Cardiac septum (tissue), 1 donor: ENCODE data around the gene APOM. TPM values are rescaled to one million over a fixed set of nuclear protein-coding genes. Genes with fewer than 3 reads are reported as not detected.

Source experiments
- DNase-seq: peaks from one replicate; pipeline ENCODE4 v3.0.0-alpha.2; 2020; ENCODE audit warnings: low spot score
- intact Hi-C: fragments of 100-400 bp; cut with DNase I; formaldehyde crosslinking; loops from one replicate; pipeline ENCODE4 v1.14.0; 2022
- microRNA-seq: library from miRNA; unstranded; fragments of <30 nt; microRNA quantifications from one replicate; pipeline ENCODE4 v1.2.0, GENCODE V29; 2020
- total RNA-seq: library from RNA; stranded (reverse); fragmentation: NEBNext Ultra II Directional; extraction: Animal tissue kit (Norgen Biotek cat#: 25700); gene quantifications from one replicate; pipeline ENCODE4 v1.2.1, GENCODE V29; 2021
- donor health status: DM: no; HTN: no; CAD: no.

The APOM gene
- total RNA-seq, 1 donor from 2014 or later: 1.4 TPM

DNA sequence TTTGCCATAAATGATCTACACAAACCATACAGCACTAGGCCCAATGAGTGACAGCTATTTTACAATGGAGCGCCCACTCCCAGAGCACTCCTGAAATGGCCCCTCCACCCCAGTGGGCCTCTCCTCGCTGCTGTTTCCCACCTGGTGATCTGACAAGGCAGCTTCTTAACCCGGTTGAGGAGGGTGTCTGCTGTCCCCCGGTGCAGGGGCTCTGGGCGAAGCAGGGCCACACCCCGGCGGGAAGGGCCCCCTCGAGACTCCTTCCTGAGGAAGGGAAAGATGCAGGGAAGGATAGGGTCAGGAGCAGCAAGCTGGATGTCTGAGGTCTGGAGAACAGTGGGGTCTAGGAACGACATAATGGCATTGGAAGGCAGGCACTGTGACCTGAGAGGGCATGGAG, 37.2 kb downstream of the APOM start:
- intact Hi-C loops: no loop called here
- no peak for DNase-seq

DNA sequence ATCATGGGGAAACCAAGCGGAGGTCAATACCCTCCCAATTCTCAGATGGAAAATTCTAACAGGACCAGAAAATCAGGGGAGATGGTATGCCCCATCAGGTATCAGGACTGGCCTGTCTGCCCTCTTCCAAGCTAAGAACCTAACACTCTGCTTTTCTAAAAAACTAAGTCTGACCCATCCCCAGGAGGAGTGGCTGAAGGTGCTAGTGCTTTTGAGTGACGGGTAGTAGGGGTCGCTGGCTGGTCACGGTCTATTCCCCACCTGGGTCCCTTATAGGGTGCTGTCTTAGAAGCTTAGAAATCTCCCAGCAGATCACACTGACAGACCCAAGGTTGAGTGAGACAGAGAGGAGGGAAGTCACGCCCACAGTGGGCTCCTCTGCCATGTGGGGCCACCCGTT, 37.8 kb downstream of the APOM start:
- DNase-seq: no peak
- intact Hi-C loops: no loop called here

DNA sequence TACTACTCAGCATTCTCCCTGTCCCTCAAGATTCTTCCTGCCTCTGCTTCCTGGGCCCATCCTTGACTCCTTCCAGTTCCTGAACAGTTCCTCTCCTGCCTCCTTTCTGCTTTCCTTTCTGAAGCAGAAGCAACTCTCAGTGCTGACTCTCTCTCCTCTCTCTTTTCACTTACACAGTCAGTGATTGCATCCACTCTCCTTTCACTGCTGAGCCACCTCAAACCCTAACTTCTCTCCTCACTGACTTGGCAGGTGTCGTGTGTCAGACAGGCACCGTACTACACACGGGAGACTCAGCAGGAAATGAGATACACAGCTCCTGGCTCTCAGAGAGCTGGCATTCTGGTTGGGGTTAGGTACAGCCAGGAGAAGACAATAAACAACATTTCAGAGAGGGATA, 41.9 kb downstream of the APOM start:
- intact Hi-C loops: no loop called here
- no peak for DNase-seq

DNA sequence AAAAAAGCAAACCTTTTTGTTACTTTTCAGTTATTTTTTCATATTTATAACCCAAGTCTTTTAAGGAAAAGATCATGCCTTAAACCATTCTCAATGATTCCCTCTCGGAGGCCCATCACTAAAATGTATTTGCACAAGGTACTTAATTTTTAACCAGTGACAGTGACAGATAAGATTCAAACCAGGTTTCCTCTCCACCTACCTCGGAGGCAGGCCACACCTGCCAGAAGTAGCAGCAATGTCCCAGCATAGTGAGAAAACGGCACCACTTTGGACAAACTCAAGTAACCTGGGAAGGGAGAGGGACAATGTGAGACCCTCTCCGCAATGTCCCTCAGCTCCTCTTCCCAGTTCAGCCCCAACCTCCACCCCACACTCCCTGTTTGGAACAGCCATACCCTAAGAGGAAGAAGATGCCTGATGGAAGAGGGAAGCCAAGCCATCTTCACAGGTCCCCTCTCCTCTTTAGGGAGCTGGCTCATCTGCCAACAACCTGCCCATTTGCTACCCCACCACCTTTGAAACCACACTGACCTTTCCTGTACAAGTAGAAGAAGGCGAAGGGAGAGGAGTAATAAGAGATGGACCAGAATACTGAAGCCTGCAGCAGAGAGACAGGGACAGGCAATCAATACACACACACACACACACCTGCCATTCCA, 45.2 kb downstream of the APOM start:
- intact Hi-C loops: no loop called here
- DNase-seq: no peak

DNA sequence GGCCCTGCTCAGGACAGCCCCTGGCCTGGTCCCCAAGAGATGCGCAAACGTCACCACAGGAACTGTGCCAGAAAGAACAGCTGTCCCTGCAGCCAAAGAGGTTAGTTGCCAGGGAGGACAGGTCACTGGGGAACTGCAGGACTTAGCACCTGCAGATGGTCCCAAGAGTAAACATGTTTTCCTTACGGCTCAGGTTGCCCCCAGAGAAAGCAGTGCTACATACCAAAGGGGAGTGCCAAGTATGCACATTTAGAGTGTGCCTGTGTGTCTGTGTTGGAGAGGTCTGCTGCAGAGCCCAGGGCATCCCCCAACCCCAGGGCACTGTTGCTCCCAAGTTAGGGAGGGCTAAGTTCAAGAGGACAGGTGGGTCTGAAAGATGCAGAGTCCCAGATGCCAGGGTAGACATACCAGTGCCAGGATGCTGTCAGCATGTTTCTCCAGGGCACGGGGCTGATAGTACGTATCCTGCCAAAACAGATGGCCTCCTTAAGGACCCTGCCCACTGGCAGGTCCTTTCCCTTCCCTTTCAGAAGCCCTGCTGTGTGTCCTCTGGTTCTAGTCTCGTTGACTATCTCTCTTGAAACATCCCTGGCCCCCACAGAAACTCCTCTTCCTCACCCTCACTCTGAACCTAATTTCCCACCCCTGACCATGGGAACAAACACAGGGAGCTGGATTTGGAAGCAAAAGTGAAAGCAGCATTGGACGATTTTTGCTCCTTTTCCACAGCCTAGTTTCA, 46.1 kb downstream of the APOM start:
- DNase-seq: no peak

DNA sequence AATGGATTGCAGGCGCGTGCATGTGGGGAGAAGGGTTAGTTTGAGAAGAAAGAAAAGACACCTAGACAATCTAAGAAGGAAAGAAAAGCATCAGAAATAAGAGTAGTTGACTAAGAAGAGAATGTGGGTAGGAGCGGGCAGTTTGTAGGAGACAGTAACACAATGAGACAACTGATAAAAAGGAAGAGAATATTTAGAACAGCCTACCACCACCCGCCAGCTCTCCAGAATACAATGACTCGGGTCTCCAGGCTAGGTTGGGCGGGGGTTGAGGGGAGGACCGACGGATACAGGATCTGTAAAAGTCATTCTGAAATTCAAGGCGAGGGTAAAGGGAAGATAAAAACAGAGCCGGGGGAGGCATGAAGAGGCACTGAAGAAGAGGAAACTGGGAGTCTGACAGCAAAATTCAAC, 46.7 kb downstream of the APOM start:
- DNase-seq: no peak
- intact Hi-C loops: loop anchor here (2.0 kb wide), 1 partner anchor 26 kb away; the partner anchor contains the start of gene DDAH2

More for the DNA sequence above, 46.1 kb downstream of the APOM start:
- intact Hi-C loops: loop anchor here (2.0 kb wide), 1 partner anchor 27 kb away; the partner anchor contains the start of gene DDAH2

DNA sequence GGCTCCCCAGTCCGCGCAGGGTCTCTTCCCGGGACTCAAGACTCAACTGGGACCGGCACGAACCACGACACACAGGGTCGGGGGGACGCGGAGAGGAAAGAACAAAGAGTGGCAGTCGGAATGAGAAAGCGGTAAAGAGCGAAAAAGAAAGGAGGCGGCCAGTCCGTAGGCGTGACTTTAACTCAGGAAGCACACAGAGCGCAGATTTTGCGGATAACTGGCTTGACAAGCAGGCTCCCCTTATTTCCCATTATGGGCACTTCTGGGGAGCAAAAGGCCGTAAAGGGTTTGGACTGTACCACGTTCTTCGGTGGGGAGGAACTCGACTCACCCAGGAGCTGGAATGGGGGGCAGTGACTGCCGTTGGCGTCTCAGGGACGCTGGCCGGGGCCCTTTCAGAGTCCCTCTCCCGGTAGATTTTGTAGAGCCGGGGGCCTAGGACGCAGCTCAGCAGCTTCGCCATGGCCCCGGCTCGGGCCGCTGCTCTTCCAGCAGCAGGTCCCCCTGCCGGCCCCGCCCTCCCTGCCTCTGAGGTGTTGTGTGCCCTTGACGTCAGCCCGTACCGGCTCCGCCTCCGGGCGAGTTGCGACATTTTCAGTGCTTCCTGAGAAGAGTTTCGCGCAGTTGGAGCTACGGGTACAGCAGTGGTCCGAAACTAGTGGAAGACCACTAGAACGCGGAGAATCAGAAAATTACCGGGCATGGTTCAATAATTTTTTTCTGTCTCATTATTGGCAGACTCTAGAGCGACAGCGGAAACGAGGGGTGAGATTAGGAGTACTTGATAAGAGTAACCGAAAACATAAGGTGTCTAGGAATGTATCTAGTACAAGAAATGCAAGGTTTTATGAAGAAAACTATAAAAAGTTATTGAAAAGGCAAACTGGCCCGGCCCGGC, 47.4 kb downstream of the APOM start, which contains the start of gene ABHD16A:
Gene ABHD16A, minus strand, starts transcription at position 506 of the 898 bp plus-strand sequence. Its CDS starts 43 bp downstream, at position 463.
- intact Hi-C loops: loop anchor here (2.0 kb wide), 1 partner anchor 26 kb away; the partner anchor contains the start of gene DDAH2
- peak; percentile 100 for DNase-seq

DNA sequence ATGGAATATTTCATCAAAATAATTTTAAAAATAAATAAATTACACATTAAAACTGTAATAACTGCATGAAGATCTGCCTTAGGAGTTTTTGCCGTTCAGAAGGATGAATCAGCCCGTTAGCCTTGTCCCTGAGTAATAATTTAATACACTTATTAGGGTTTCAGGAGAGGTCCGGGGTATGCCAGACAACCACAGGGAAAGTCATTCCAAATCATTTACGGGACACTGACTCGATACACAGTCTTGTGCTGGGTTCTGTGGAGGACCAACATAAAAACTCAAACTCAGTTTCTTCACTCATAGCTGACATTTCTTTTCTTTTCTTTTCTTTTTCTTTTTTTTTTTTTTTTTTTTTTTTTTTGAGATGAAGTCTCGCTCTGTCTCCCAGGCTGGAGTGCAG, 50.2 kb downstream of the APOM start:
- intact Hi-C loops: no loop called here
- no peak for DNase-seq

DNA sequence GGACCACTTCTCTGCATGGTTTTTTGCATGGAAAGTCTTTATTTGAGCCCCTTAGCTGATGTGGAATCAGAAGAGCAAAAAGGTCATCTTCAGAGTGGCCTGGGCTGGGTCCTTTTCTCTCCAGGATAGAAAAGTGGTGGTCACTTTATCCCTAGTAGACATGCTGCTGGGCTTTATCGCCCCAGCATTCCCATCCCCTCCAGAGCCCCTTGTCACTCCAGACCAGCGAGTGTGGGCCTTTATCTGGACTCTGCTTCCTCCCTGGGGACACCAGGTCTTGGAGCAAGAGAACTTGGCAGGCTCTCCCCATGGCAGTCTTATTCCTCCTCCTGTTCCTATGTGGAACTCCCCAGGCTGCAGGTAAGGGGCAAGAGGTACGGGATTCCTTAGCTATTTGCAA, 50.9 kb downstream of the APOM start, which contains the start of gene LY6G6F:
Gene LY6G6F, plus strand, starts transcription at position 268 of the 400 bp plus-strand sequence. Its CDS starts 41 bp downstream, at position 309.
- intact Hi-C loops: no loop called here
- DNase-seq: no peak

DNA sequence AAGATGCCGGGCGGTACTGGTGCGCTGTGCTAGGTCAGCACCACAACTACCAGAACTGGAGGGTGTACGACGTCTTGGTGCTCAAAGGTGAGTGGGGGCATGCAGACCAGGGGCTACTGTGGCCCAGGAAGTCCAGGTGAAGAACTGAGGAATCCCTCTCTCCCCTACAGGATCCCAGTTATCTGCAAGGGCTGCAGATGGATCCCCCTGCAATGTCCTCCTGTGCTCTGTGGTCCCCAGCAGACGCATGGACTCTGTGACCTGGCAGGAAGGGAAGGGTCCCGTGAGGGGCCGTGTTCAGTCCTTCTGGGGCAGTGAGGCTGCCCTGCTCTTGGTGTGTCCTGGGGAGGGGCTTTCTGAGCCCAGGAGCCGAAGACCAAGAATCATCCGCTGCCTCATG, 52.0 kb downstream of the APOM start:
- DNase-seq: no peak
- intact Hi-C loops: no loop called here

Small RNA genes within 50 kb of the gene (microRNA-seq; reads per million reads assigned to microRNA genes)
- gene MIR4646: not detected
- gene MIR6832: not detected

Other genes starting within 250 kb of the APOM start
- gene MICB, start 157.7 kb upstream of the APOM start, total RNA-seq: 1.9 TPM
- gene MCCD1, start 126.9 kb upstream of the APOM start, total RNA-seq: not detected
- 201 TPM for gene DDX39B, start 113.9 kb upstream of the APOM start, total RNA-seq
- gene ATP6V1G2, start 109.3 kb upstream of the APOM start, total RNA-seq: 2.6 TPM
- 9.5 TPM for gene NFKBIL1, start 108.3 kb upstream of the APOM start, total RNA-seq
- gene LTA, start 83.6 kb upstream of the APOM start, total RNA-seq: not detected
- 0.38 TPM for gene TNF, start 80.3 kb upstream of the APOM start, total RNA-seq
- 0.86 TPM for gene LTB, start 73.5 kb upstream of the APOM start, total RNA-seq
- 5.4 TPM for gene LST1, start 69.6 kb upstream of the APOM start, total RNA-seq
- not detected for gene NCR3, start 62.9 kb upstream of the APOM start, total RNA-seq
- 10.3 TPM for gene AIF1, start 40.7 kb upstream of the APOM start, total RNA-seq
- 125 TPM for gene PRRC2A, start 35.2 kb upstream of the APOM start, total RNA-seq
- gene BAG6, start 3.2 kb upstream of the APOM start, total RNA-seq: 270 TPM
- gene C6orf47, start 4.9 kb downstream of the APOM start, total RNA-seq: 17.7 TPM
- gene GPANK1, start 9.1 kb downstream of the APOM start, total RNA-seq: 13.6 TPM
- 96.3 TPM for gene CSNK2B, start 10.2 kb downstream of the APOM start, total RNA-seq
- 6.5 TPM for gene LY6G5B, start 14.1 kb downstream of the APOM start, total RNA-seq
- 2.9 TPM for gene LY6G5C, start 25.2 kb downstream of the APOM start, total RNA-seq
- 26.9 TPM for gene ABHD16A, start 47.4 kb downstream of the APOM start, total RNA-seq
- gene LY6G6F, start 51.0 kb downstream of the APOM start, total RNA-seq: not detected
- not detected for gene LY6G6D, start 59.5 kb downstream of the APOM start, total RNA-seq
- gene LY6G6C, start 65.9 kb downstream of the APOM start, total RNA-seq: not detected
- 0.24 TPM for gene MPIG6B, start 67.5 kb downstream of the APOM start, total RNA-seq
- gene DDAH2, start 73.4 kb downstream of the APOM start, total RNA-seq: 69.9 TPM
- 131 TPM for gene CLIC1, start 80.6 kb downstream of the APOM start, total RNA-seq
- gene MSH5, start 84.1 kb downstream of the APOM start, total RNA-seq: 1.7 TPM
- gene SAPCD1, start 106.8 kb downstream of the APOM start, total RNA-seq: 0.86 TPM
- gene VWA7, start 121.4 kb downstream of the APOM start, total RNA-seq: 21.5 TPM
- 35.0 TPM for gene VARS1, start 139.9 kb downstream of the APOM start, total RNA-seq
- gene LSM2, start 151.1 kb downstream of the APOM start, total RNA-seq: 24.0 TPM
- 2.4 TPM for gene HSPA1L, start 159.4 kb downstream of the APOM start, total RNA-seq
- gene HSPA1A, start 159.6 kb downstream of the APOM start, total RNA-seq: 296 TPM
- 221 TPM for gene HSPA1B, start 171.8 kb downstream of the APOM start, total RNA-seq
- 19.4 TPM for gene NEU1, start 206.9 kb downstream of the APOM start, total RNA-seq
- not detected for gene SLC44A4, start 223.1 kb downstream of the APOM start, total RNA-seq
- 14.5 TPM for gene EHMT2, start 241.8 kb downstream of the APOM start, total RNA-seq
- 5.2 TPM for gene ZBTB12, start 246.2 kb downstream of the APOM start, total RNA-seq